Activated naive CD4-positive, alpha-beta T cell treated with anti-CD3 and anti-CD28 coated beads for 36 hours (primary cell): ENCODE results near the gene CFAP100. TPM values are rescaled to one million over a fixed set of nuclear protein-coding genes. Genes with fewer than 3 reads are reported as not detected.

Experiments
- CTCF ChIA-PET: fragments of 350-600 bp; sonication (Branson Sonifier 250); formaldehyde crosslinking; loops from one replicate; lab custom pipeline; 2021; ENCODE audit warnings: antibody characterized with exemption; lab: Charles Lee
- DNase-seq: peaks from one replicate; pipeline ENCODE4 v3.0.0-alpha.2; 2020
- H3K27ac Mint-ChIP-seq: one replicate; pipeline ENCODE4 v1.8.0; 2021; ENCODE audit warnings: mild to moderate bottlenecking, mixed read lengths
- H3K27me3 Mint-ChIP-seq: one replicate; pipeline ENCODE4 v1.8.0; 2021; ENCODE audit warnings: low read depth, mixed read lengths
- H3K36me3 Mint-ChIP-seq: one replicate; pipeline ENCODE4 v1.8.0; 2021; ENCODE audit warnings: low read depth, mixed read lengths
- H3K4me1 Mint-ChIP-seq: one replicate; pipeline ENCODE4 v1.8.0; 2021; ENCODE audit warnings: low read depth, mixed read lengths
- H3K4me3 Mint-ChIP-seq: one replicate; pipeline ENCODE4 v1.8.0; 2021; ENCODE audit warnings: mild to moderate bottlenecking, moderate library complexity, mixed read lengths
- H3K9me3 Mint-ChIP-seq: one replicate; pipeline ENCODE4 v1.8.0; 2021; ENCODE audit warnings: mixed read lengths
- intact Hi-C: fragments of 100-400 bp; cut with micrococcal nuclease; formaldehyde crosslinking; loops from one replicate; pipeline ENCODE4 v1.15.1; 2023
- total RNA-seq, 2 experiments: library from RNA; stranded (reverse); gene quantifications; one replicate each; pipeline ENCODE4 v1.2.3, GENCODE V29; 2021

Gene CFAP100
- total RNA-seq, 2 experiments from 2014 or later, result not detected

GRCh38 chr3:126481808-126482502 is 87.2 kb downstream of the CFAP100 start:
- H3K9me3 Mint-ChIP-seq, result no peaks in the 10 kb centered on the region

GRCh38 chr3:126482503-126483255 is 88.0 kb downstream of the CFAP100 start:
- H3K27ac Mint-ChIP-seq, result no peak overlapping the region
- H3K36me3 Mint-ChIP-seq, result no peaks in the 10 kb centered on the region
- CTCF ChIA-PET, result no interaction called here
- H3K27me3 Mint-ChIP-seq, result no peaks in the 10 kb centered on the region
- no peaks in the 10 kb centered on the region for H3K9me3 Mint-ChIP-seq
- DNase-seq, result no peak
- intact Hi-C loops, result no loop called here
- H3K4me3 Mint-ChIP-seq, result no peak overlapping the region
- peaks cover 12% of the 10 kb centered on the region for H3K4me1 Mint-ChIP-seq

More at GRCh38 chr3:126481808-126482502, 87.2 kb downstream of the CFAP100 start:
- DNase-seq, result no peak
- CTCF ChIA-PET, result no interaction called here
- intact Hi-C loops, result no loop called here
- Mint-ChIP-seq H3K36me3 (no peaks in the 10 kb centered on the region), H3K27ac (no peak overlapping the region), H3K4me3 (no peak overlapping the region), H3K27me3 (no peaks in the 10 kb centered on the region), H3K4me1 (peaks cover 8% of the 10 kb centered on the region)

- no peak overlapping the region for H3K27ac Mint-ChIP-seq
- no peaks in the 10 kb centered on the region for H3K27me3 Mint-ChIP-seq
- no peaks in the 10 kb centered on the region for H3K9me3 Mint-ChIP-seq
- peaks cover 12% of the 10 kb centered on the region for H3K4me1 Mint-ChIP-seq
- no peak overlapping the region for H3K4me3 Mint-ChIP-seq
- DNase-seq, result no peak
- intact Hi-C loops, result no loop called here
- CTCF ChIA-PET, result no interaction called here
- H3K36me3 Mint-ChIP-seq, result no peaks in the 10 kb centered on the region
Measured at GRCh38 chr3:126483321-126483761, 88.6 kb downstream of the CFAP100 start.

- CTCF ChIA-PET, result no interaction called here
- Mint-ChIP-seq H3K27me3 (no peaks in the 10 kb centered on the region), H3K4me1 (peaks cover 12% of the 10 kb centered on the region), H3K4me3 (no peak overlapping the region), H3K36me3 (no peaks in the 10 kb centered on the region), H3K9me3 (no peaks in the 10 kb centered on the region), H3K27ac (no peak overlapping the region)
- no peak for DNase-seq
- intact Hi-C loops, result no loop called here
Measured at GRCh38 chr3:126484148-126484547, 89.4 kb downstream of the CFAP100 start.

GRCh38 chr3:126484662-126485061 is 90.0 kb downstream of the CFAP100 start:
- Mint-ChIP-seq H3K9me3 (no peaks in the 10 kb centered on the region), H3K27ac (no peak overlapping the region), H3K4me1 (peaks cover 12% of the 10 kb centered on the region), H3K36me3 (no peaks in the 10 kb centered on the region), H3K27me3 (no peaks in the 10 kb centered on the region), H3K4me3 (no peak overlapping the region)
- CTCF ChIA-PET, result no interaction called here
- no peak for DNase-seq
- intact Hi-C loops, result no loop called here

GRCh38 chr3:126485176-126485897 is 90.6 kb downstream of the CFAP100 start:
- CTCF ChIA-PET, result no interaction called here
- no peak overlapping the region for H3K4me3 Mint-ChIP-seq

GRCh38 chr3:126485956-126486355 is 91.2 kb downstream of the CFAP100 start:
- no peak overlapping the region for H3K27ac Mint-ChIP-seq
- no peaks in the 10 kb centered on the region for H3K27me3 Mint-ChIP-seq
- intact Hi-C loops, result no loop called here
- no peaks in the 10 kb centered on the region for H3K9me3 Mint-ChIP-seq
- no peak for DNase-seq
- no peak overlapping the region for H3K4me3 Mint-ChIP-seq
- CTCF ChIA-PET, result no interaction called here
- peaks cover 12% of the 10 kb centered on the region for H3K4me1 Mint-ChIP-seq
- H3K36me3 Mint-ChIP-seq, result no peaks in the 10 kb centered on the region

More at GRCh38 chr3:126485176-126485897, 90.6 kb downstream of the CFAP100 start:
- intact Hi-C loops, result no loop called here
- Mint-ChIP-seq H3K27ac (no peak overlapping the region), H3K27me3 (no peaks in the 10 kb centered on the region), H3K4me1 (peaks cover 12% of the 10 kb centered on the region), H3K9me3 (no peaks in the 10 kb centered on the region), H3K36me3 (no peaks in the 10 kb centered on the region)
- no peak for DNase-seq

Other genes starting within 250 kb of the CFAP100 start
- gene ALDH1L1, start 214.3 kb upstream of the CFAP100 start, total RNA-seq, result not detected
- under 1 TPM; 0.62 to 0.89 TPM for gene KLF15, start 37.5 kb upstream of the CFAP100 start, total RNA-seq
- gene ZXDC, start 81.0 kb downstream of the CFAP100 start, total RNA-seq, result 10 to 100 TPM; 23.9 TPM
- gene UROC1, start 122.9 kb downstream of the CFAP100 start, total RNA-seq, result not detected
- gene CHST13, start 129.2 kb downstream of the CFAP100 start, total RNA-seq, result not detected
- gene C3orf22, start 164.0 kb downstream of the CFAP100 start, total RNA-seq, result not detected